ENCODE data around the gene SLC37A1.

- no peak for TF ChIP-seq CTCF (conservative IDR thresholded peaks at IDR 0.05; ENCODE audit: low read length)
- no peak for TF ChIP-seq EZH2phosphoT487 (IDR thresholded peaks at IDR 0.05; ENCODE audit: borderline replicate concordance)
These were observed 11.5 kb downstream of the SLC37A1 start for GRCh38 chr21:42525029-42525581.

Measured in Loucy (cell line).